IMR-90 (cell line): ENCODE measurements around the gene GNG12. TPM values are rescaled to one million over a fixed set of nuclear protein-coding genes. Genes with fewer than 3 reads are reported as not detected.

Experiments
- ATAC-seq: fragments of 200-7000 bp; cut with Tn5 transposase; 2 replicates; pipeline ENCODE4 v1.9.1; 2020; ENCODE audit warnings: low read depth, mild to moderate bottlenecking, moderate library complexity
- BruUV-seq: library from RNA; stranded (reverse); fragments of 400-500 nt; replicated peaks from 2 replicates; lab custom pipeline; 2021; lab: Mats Ljungman, UMichigan
- CTCF ChIA-PET: fragments of 300-600 bp; formaldehyde crosslinking; extraction: SDS; loops from one replicate; lab custom pipeline; 2021; ENCODE audit warnings: antibody characterized with exemption; lab: Yijun Ruan, JAX
- POLR2A ChIA-PET: fragments of 300-600 bp; sonication (Branson Sonifier 250); formaldehyde crosslinking; loops from one replicate; lab custom pipeline; 2022; ENCODE audit warnings: antibody characterized with exemption; ENCODE audit not compliant: unreplicated experiment; lab: Charles Lee
- DNase-seq: peaks from one replicate; pipeline ENCODE4 v3.0.0; 2013
- H2AFZ ChIP-seq: replicated peaks from 2 replicates; pipeline ENCODE3; 2013; ENCODE audit warnings: low read length, mild to moderate bottlenecking; ENCODE audit not compliant: poor library complexity
- H2AK5ac ChIP-seq: 2 replicates; pipeline ENCODE4 v1.6.1; 2013; ENCODE audit warnings: low read depth, low read length, inconsistent platforms
- H2AK9ac ChIP-seq: replicated peaks from 2 replicates; pipeline ENCODE3; 2013; ENCODE audit warnings: mild to moderate bottlenecking, low read depth, low read length, moderate library complexity; ENCODE audit not compliant: poor library complexity
- H2BK120ac ChIP-seq: 2 replicates; pipeline ENCODE4 v1.6.1; 2013; ENCODE audit warnings: low read depth, low read length, inconsistent platforms
- H2BK15ac ChIP-seq: 3 replicates; pipeline ENCODE4 v1.6.1; 2013; ENCODE audit warnings: low read depth, low read length, inconsistent platforms
- H2BK20ac ChIP-seq: 2 replicates; pipeline ENCODE4 v1.6.1; 2013; ENCODE audit warnings: low read depth, mild to moderate bottlenecking, inconsistent platforms, low read length, moderate library complexity
- H2BK5ac ChIP-seq: 2 replicates; pipeline ENCODE4 v1.6.1; 2013; ENCODE audit warnings: mild to moderate bottlenecking, low read depth, low read length, inconsistent platforms; ENCODE audit not compliant: poor library complexity, severe bottlenecking
- H3K14ac ChIP-seq: replicated peaks from 2 replicates; pipeline ENCODE4 v1.6.1; 2013; ENCODE audit warnings: low read depth, low read length, inconsistent platforms
- H3K18ac ChIP-seq: 2 replicates; pipeline ENCODE4 v1.6.1; 2013; ENCODE audit warnings: low read depth, low read length, control low read depth
- H3K23ac ChIP-seq: 2 replicates; pipeline ENCODE4 v1.6.1; 2013; ENCODE audit warnings: low read depth, low read length, inconsistent platforms
- H3K27ac ChIP-seq: 2 replicates; pipeline ENCODE4 v1.5.1; 2013; ENCODE audit warnings: mild to moderate bottlenecking, control low read depth, low read length; ENCODE audit not compliant: insufficient read depth
- H3K27me3 ChIP-seq: 2 replicates; pipeline ENCODE4 v1.6.1; 2013; ENCODE audit warnings: low read length; ENCODE audit not compliant: control insufficient read depth, insufficient read depth
- H3K36me3 ChIP-seq: 2 replicates; pipeline ENCODE4 v1.6.1; 2013; ENCODE audit warnings: low read length, mixed read lengths; ENCODE audit not compliant: control insufficient read depth, insufficient read depth
- H3K4ac ChIP-seq: 2 replicates; pipeline ENCODE4 v1.6.1; 2013; ENCODE audit warnings: low read depth, low read length, inconsistent platforms
- H3K4me1 ChIP-seq: 2 replicates; pipeline ENCODE4 v1.6.1; 2013; ENCODE audit warnings: low read length, mixed read lengths; ENCODE audit not compliant: control insufficient read depth, insufficient read depth
- H3K4me2 ChIP-seq: 2 replicates; pipeline ENCODE4 v1.6.1; 2013; ENCODE audit warnings: low read depth, mild to moderate bottlenecking, control low read depth, low read length, moderate library complexity
- H3K4me3 ChIP-seq: 2 replicates; pipeline ENCODE4 v1.5.1; 2013; ENCODE audit warnings: low read depth, mild to moderate bottlenecking, control low read depth, low read length, moderate library complexity; ENCODE audit not compliant: insufficient read depth
- H3K56ac ChIP-seq: 2 replicates; pipeline ENCODE4 v1.6.1; 2013; ENCODE audit warnings: low read length, inconsistent platforms; ENCODE audit not compliant: insufficient read depth; ENCODE audit errors: extremely low read depth
- H3K79me1 ChIP-seq, 2 experiments: 2 replicates each; pipeline ENCODE4 v1.6.1; 2013; ENCODE audit warnings: low read length in 2 of 2, inconsistent platforms in 1 of 2, low read depth in 1 of 2
- H3K9ac ChIP-seq: 2 replicates; pipeline ENCODE4 v1.6.1; 2013; ENCODE audit warnings: low read depth, low read length, control low read depth
- H3K9me1 ChIP-seq: 2 replicates; pipeline ENCODE4 v1.6.1; 2013; ENCODE audit warnings: low read length, inconsistent platforms; ENCODE audit not compliant: insufficient read depth
- H3K9me3 ChIP-seq: 2 replicates; pipeline ENCODE4 v1.6.1; 2013; ENCODE audit warnings: low read length; ENCODE audit not compliant: control insufficient read depth, insufficient read depth
- H4K20me1 ChIP-seq: 2 replicates; pipeline ENCODE4 v1.6.1; 2013; ENCODE audit warnings: low read length, inconsistent platforms; ENCODE audit not compliant: insufficient read depth
- H4K5ac ChIP-seq: 2 replicates; pipeline ENCODE4 v1.6.1; 2013; ENCODE audit warnings: mild to moderate bottlenecking, low read depth, low read length, control low read depth
- H4K8ac ChIP-seq, 2 experiments: 2 replicates each; pipeline ENCODE4 v1.6.1; 2013; ENCODE audit warnings: low read depth in 2 of 2, low read length in 2 of 2, control low read depth in 1 of 2, inconsistent platforms in 1 of 2
- H4K91ac ChIP-seq: 2 replicates; pipeline ENCODE4 v1.6.1; 2013; ENCODE audit warnings: low read depth, low read length, inconsistent platforms; ENCODE audit not compliant: insufficient read depth
- CEBPB ChIP-seq: IDR thresholded peaks from 2 replicates; pipeline ENCODE4 v1.6.1; 2012; ENCODE audit warnings: low read depth, low read length, improper control_type of control experiment
- NFE2L2 ChIP-seq: fragments of 150-350 bp; IDR thresholded peaks from 2 replicates; pipeline ENCODE4 v1.6.1; 2016; ENCODE audit warnings: low read depth, mild to moderate bottlenecking, low read length
- POLR2A ChIP-seq: IDR thresholded peaks from 2 replicates; pipeline ENCODE4 v1.6.1; 2012; ENCODE audit warnings: mild to moderate bottlenecking, low read depth, low read length
- RCOR1 ChIP-seq: IDR thresholded peaks from 2 replicates; pipeline ENCODE4 v1.6.1; 2012; ENCODE audit warnings: mild to moderate bottlenecking, low read length, improper control_type of control experiment; ENCODE audit not compliant: insufficient replicate concordance
- SMC3 ChIP-seq: fragments of 150-350 bp; IDR thresholded peaks from 2 replicates; pipeline ENCODE4 v1.6.1; 2016; ENCODE audit warnings: low read depth, mild to moderate bottlenecking, antibody characterized with exemption, low read length, moderate library complexity
- USF2 ChIP-seq: fragments of 150-350 bp; IDR thresholded peaks from 2 replicates; pipeline ENCODE4 v1.6.1; 2017; ENCODE audit warnings: mild to moderate bottlenecking, antibody characterized with exemption, low read length, low read depth
- WGBS, 2 experiments: methylation state at CpG; one replicate each; pipeline versions ENCODE4 v1.1.5 to v1.1.7; 2013; ENCODE audit warnings: missing lambda C conversion rate in 2 of 2; ENCODE audit not compliant: insufficient read length in 1 of 2; ENCODE audit errors: extremely low coverage in 2 of 2; 5-methylcytosine and 5-hydroxymethylcytosine counted together
- dilution Hi-C: fragments of 300-500 bp; cut with HindIII; formaldehyde crosslinking; loops from one replicate; pipeline ENCODE4 v1.14.3; 2018; ENCODE audit warnings: low sequenced_read_pairs; ENCODE audit not compliant: unreplicated experiment
- in situ Hi-C: fragments of 300-500 bp; cut with MboI; formaldehyde crosslinking; loops from 3 replicates; pipeline ENCODE4 v1.14.3; 2019; ENCODE audit warnings: low sequenced_read_pairs, inconsistent platforms, mixed read lengths
- intact Hi-C: fragments of 100-400 bp; cut with micrococcal nuclease; formaldehyde crosslinking; loops from 2 replicates; pipeline ENCODE4 v1.10.0; 2022
- polyA plus RNA-seq, 3 experiments: library from polyadenylated mRNA; depleted of rRNA; stranded (reverse); fragments of >200 nt; gene quantifications; 2 replicates each; pipeline ENCODE4 v1.2.3, GENCODE V29; 2012; ENCODE audit warnings: low replicate concordance in 1 of 3
- total RNA-seq: library from RNA; depleted of rRNA; stranded (reverse); fragments of >200 nt; gene quantifications from 2 replicates; pipeline ENCODE4 v1.2.3, GENCODE V29; 2012

Gene GNG12
- total and polyA plus RNA-seq, 2 of the 4 experiments (the other 2 are of a cell fraction): 92.3 to 132 TPM

- no TSS peak for BruUV-seq
- POLR2A ChIA-PET: no interaction called here
- Histone ChIP-seq H2AK5ac (0 out of 2 replicates have a peak overlapping the region, but pooled peaks have one; percentile 30), H3K9me1 (no peaks in the 10 kb centered on the region; the same call in 1 of the 2 replicates), H3K4me1 (peaks cover 6% of the 10 kb centered on the region), H2BK15ac (no peak overlapping the region), H3K27me3 (no peaks in the 10 kb centered on the region), H4K20me1 (peaks cover 3% of the 10 kb centered on the region; the same call in 1 of the 2 replicates), H3K14ac (no peak overlapping the region), H3K18ac (no peak overlapping the region), H3K56ac (no peak overlapping the region), H2BK20ac (no peak overlapping the region), H3K27ac (no peak overlapping the region), H3K4ac (no peak overlapping the region), H3K9ac (no peak overlapping the region), H3K79me1 (peaks cover 0 to 2% of the 10 kb centered on the region in 2 experiments; a peak in 1 of 4 replicates), H3K4me2 (no peak overlapping the region), H2AFZ (no peak overlapping the region), H3K9me3 (no peaks in the 10 kb centered on the region), H2BK120ac (no peak overlapping the region), H4K5ac (no peak overlapping the region), H4K91ac (no peak overlapping the region), H2AK9ac (no peak overlapping the region), H4K8ac (no peak overlapping the region), H3K36me3 (no peaks in the 10 kb centered on the region), H3K23ac (0 out of 2 replicates have a peak overlapping the region, but pooled peaks have one; percentile 39), H3K4me3 (no peak overlapping the region), H2BK5ac (no peak overlapping the region)
- DNase-seq: peak; percentile 50
- dilution Hi-C loops: no loop called here
- no peak for TF ChIP-seq SMC3
- TF ChIP-seq NFE2L2: no peak
- no peak for TF ChIP-seq USF2
- TF ChIP-seq RCOR1: no peak
- TF ChIP-seq CEBPB: no peak
- no peak for TF ChIP-seq POLR2A
- intact Hi-C loops: no loop called here
- WGBS, 2 experiments: no CpG with 5 or more reads among the region's 2 CpGs
- CTCF ChIA-PET: interaction anchor here (0.6 to 1.4 kb wide), 3 partner anchors 34 to 143 kb away, joined by 3 to 4 read pairs (median 4); no protein-coding TSS in a partner anchor
- in situ Hi-C loops: loop anchor here (25.0 kb wide), 1 partner anchor 116 kb away; no protein-coding TSS in a partner anchor
- ATAC-seq: no peak
These were observed 155.3 kb downstream of the GNG12 start for GRCh38 chr1:67677930-67678329.
